GM19468 (cell line): ENCODE data around the gene PIK3R6.
"Not testable (repeated sequence)": the region's sequence is repeated elsewhere in the genome, so short reads cannot be mapped to it uniquely, and the experiment has no call there.

Experiments
- ATAC-seq: cut with Tn5 transposase; IDR thresholded peaks from one replicate; pipeline ENCODE4 v1.9.1; 2021; ENCODE audit warnings: mild to moderate bottlenecking, moderate library complexity, moderate number of reproducible peaks; ENCODE audit not compliant: unreplicated experiment; ENCODE audit errors: extremely low read depth

The PIK3R6 gene

GRCh38 chr17:8894673-8895578 is 27.5 kb upstream of the PIK3R6 start:
- ATAC-seq: no peak

DNA sequence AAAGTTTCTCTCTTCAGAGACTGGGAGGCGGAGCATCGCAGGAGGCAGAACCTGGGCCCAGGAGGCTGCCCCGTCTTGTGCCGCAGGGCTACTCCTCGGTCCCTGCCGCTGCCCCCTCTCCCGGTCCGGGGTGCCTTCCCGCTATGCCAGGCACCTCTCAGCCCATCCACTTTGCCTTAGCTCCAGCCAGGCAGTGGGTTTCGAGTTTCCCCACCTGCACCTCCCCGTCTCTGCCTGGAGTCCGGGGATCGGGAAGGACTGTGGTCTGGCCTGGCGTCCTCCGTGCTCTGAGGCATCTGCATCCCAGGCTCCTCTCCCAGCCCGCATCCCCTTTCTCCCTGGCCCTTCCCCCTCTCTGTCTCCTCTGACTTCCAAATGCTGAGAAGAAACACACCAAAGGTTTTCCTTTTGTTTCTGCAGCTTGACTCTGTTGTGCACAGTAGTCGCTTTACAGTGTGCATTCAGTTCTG is 26.8 kb upstream of the PIK3R6 start:
- no peak for ATAC-seq

DNA sequence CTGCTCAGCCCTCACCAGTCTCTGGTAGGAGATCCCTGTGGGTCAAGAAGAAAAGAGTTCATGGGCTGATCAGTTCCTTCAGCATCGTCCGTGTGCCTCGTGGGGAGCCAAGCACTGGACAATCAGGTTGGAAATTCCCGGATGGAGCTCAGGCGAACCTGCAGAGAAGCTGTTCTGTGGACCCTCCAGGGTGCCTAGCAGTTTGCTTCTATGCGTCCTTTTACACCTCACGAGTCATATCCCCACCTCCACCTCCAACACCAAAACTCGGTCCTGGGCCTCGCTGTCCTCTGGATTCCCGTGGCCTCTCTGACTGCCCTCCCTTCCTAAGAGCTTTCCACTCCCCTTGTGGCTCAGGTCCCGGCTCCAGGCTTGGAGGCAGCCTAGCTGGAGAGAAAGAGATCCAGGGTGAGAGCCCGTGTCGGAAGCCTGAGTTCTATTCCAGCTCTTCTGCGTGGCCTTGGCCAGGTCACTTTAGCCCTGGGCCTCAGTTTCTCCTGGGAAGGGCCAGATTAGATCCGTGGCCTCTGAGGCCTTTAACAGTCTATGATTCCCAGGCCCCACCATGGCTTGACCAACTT is 26.2 kb upstream of the PIK3R6 start:
- ATAC-seq: no peak

DNA sequence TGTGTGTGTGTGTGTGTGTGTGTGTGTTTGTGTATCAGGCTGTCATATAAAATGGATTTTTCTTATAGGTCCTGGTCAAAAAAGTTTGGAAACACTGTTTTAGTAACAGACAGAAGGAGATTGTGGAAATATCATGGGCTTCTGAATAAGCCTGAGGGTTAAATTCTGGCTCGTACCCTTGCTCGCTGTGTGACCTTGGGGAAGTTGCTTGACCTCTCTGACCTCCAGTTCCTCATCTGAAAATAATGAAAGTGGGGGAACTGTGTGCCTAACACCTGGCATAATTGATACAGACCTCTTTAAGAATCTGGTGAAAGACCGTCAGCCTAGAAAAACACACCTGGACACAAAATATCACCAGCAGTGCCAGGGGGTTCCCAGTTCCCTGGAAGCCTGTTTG is 25.6 kb upstream of the PIK3R6 start:
- ATAC-seq: no peak

DNA sequence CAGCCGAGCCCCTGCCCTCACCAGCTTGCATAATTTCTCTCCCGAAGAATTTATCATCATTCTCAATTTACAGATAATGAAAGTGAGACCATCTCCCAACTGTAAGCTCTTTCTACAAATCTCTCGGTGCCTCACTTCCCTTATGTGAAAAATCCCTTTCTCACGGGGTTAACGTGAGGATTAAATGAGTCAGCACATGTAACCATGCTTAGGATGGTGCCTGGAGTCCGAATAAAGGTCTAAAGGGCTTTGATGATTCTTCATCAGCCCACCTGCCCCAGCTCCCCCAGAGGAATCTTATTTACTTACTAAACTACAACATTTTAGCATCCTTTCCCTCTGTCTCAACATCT is 24.8 kb upstream of the PIK3R6 start:
- ATAC-seq: no peak

GRCh38 chr17:8890671-8891070 is 23.2 kb upstream of the PIK3R6 start:
- ATAC-seq: no peak

DNA sequence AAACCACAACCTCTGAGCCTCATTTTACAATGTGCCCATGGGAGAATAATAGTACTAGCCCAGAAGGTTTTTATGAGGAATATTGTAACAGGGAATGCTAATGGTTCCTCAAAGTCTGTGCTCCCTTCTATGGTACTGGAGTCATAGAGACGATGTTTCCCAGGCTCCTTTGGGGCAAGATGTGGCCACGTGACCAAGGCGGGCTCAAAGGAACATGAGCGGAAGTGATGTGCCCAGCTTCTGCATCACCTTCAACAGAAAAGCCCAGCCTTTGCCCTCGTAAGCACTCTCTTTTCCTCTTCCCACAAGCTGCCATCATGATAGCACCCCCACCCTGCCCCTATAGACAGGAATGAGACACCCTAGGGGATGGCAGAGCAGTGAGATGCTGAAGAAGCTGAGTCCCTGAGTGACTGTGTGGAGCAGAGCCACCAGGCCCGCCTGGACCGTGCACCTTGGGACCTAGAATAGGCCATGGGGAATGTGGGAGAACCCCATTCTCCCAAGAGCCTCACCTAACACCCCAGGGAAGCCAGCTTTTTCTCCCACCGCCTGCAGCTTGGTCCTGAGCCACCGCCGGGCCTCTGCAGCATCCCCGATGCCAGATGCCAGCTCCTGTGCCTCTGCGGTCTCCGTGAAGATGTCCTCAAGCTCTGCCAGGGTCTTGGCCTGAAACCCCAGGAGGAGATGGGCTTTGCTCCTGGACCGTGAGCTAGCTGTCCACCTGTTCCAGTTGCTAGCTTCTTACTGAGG is 22.2 kb upstream of the PIK3R6 start:
- ATAC-seq: no peak

DNA sequence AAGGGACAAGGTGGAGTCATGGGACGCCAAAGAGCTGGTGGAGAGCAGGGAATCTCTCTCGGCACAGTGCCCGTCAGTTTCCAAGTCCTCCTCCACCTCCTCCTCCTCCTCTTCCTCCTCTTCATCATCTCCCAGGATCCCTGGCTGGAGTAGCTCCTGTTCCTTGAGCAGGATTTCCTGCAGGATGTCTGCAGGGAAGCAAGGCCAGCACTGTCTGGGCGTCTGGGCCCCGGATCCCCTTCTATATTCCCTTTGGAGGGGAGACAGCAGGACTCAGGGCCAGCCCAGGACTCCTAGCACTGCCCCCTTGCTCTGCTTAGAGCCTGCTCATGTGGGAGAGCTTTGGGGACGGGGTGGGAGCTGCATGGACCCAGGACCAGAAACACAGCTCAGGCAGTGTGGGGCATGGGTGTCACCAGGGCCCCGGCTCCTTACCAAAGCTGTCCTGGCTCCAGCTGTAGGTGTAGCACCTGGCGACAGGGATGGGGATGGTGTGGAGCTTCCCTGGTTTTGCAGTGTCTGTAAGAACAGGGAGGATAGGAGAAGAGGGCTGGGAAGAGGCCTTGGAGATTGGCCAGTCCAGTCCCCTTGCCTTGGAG is 21.3 kb upstream of the PIK3R6 start:
- ATAC-seq: no peak

GRCh38 chr17:8887834-8888703 is 20.6 kb upstream of the PIK3R6 start:
- ATAC-seq: no peak

DNA sequence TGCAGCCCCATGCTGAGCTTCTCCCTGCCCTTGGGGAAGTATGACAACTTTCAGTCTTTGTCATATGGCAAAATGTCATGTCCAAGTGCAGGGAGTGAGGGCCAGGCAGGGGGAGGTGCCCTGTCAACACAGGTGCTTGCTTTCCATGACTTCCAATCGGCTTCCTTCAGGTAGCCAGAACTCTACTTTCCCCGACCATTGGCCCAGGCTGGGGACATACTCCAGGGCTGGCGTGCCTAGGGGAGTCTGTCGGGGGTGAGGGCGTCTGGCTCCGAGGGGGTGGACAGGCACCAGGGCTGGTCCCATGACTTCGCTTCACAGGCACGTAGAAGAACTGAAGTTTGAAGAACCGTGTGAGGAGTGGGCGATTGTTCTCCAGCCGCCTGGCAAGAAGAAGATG is 19.8 kb upstream of the PIK3R6 start:
- ATAC-seq: no peak

GRCh38 chr17:8885967-8886684 is 18.7 kb upstream of the PIK3R6 start:
- ATAC-seq: no peak

- not testable (repeated sequence) for ATAC-seq
Observed at GRCh38 chr17:8885163-8885966, 17.9 kb upstream of the PIK3R6 start.

DNA sequence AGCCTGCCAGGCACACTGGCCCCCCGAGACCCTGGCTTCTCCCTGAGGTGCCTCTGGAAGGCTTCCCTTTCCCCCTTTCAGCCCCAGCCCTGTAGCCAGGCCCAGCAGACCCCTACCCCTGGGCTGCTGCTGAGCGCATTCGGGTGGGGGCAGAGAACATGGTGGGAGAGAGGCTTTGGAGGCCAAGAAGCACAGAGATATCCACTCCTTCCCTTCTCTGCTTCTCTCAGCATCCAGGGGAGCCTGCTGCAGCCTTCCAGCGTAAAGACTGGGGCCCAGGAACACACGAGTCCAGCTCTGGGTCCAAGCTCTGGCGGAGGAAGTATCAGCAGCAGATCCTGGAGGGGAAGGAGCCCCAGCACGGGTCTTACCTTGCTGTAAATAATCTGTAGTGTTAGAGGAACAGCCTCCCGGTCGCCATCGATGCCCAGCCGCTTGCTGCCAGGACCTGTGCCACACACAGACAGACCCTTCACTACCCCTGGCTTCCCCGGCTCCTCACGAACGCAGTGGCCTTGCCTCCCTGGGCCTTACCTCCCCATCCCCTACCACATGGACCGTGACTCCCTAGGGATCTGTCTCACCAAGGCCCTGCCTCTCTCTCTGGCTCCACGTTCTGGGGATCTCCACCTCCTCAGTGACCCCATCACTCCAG is 17.0 kb upstream of the PIK3R6 start:
- ATAC-seq: no peak

GRCh38 chr17:8883353-8883752 is 15.9 kb upstream of the PIK3R6 start:
- no peak for ATAC-seq

DNA sequence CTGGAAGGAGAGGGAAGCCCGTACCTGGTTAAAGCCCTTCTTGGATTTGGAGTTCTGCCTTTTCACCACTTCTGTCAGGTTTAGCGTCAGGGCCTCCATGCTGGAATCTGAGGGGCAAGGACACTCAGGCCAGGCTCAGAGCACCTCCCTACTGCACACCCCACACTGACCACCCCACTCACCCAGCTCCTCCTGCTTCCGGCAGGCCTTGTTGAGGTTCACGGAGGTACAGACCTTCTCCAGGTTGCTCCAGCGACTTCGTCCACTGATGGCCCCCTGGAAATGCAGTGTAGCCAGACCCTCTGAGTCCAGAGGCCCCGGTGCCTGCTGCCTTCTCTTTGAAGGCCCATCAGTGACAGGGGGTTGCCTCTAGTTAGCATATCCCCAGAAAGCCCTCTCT is 14.1 kb upstream of the PIK3R6 start:
- ATAC-seq: no peak

DNA sequence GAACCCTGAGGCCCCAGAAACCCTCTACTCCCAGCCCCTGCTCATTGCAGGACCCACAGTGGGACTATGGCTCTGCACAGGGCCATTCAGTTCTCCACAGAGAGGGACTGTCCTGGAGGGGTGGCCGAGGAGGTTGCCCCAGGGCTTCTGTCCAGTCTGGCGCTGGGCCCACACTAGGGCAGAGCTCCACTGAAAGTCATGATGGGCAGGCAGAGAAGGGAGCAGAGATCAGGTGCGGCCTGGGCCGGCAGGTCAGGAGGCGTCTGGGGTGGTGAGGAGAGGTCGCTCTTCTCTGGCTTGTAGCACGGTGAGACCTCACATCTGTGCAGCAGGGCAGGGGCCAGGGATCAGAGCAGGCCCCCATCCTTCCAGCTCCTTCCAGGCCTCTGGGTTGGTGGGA is 13.0 kb upstream of the PIK3R6 start:
- no peak for ATAC-seq

DNA sequence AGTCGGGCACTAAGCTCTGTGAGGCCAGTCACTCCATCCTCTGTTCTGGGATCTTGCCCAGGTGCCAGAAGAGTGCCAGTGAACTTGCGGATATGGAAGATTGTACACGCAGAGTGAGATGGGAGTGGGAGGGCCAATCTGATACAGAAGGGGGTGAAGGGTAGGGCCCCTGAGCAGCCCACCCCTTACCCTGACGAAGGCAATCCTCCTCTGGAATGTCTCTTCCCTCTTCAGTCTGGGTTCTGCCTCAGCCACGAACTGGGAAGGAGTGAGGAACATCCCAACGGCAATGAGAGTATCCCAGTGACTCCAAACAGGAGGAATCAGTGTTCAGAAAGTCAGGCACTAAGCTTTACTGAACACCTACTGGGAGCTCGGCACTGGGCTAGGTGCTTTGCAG is 11.9 kb upstream of the PIK3R6 start:
- ATAC-seq: no peak

DNA sequence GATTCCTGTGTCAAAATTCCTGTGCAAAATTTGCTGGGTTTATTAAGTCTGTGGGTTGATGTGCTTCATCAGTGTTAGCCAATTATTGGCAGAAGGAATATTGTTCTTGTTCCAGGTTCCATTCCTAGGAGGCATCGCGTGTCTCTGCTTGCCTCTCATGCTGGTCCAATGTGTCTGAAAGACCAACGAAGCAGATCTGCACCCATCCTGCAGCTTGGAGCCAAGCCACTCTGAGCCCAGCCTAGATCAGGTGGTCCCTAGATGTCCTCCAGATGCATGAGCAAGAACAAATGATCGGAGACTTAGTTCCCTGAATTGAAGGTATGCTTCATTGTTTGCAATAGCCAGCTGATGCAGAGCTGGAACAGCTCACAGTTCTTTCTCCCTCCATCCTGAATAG is 10.5 kb upstream of the PIK3R6 start:
- ATAC-seq: no peak
